ENCODE data around the gene TNFRSF9.

Gene TNFRSF9

GRCh38 chr1:7940745-7941436 is at the start of gene TNFRSF9:
TSS of gene TNFRSF9 (minus strand) at chr1:7940839. CDS start at chr1:7939994, 845 bp downstream.
- no peak for DNase-seq (ENCODE audit: low read depth, low spot score)
- no peak within 1 kb of the TSS for H3K4me3 ChIP-seq
- H3K9ac ChIP-seq (ENCODE audit: insufficient read length): no peak within 1 kb of the TSS
- no peak for TF ChIP-seq POLR2AphosphoS5 (IDR thresholded peaks at IDR 0.05; ENCODE audit: borderline replicate concordance, low read depth, low read length)
- TF ChIP-seq FOXP2 (optimal IDR thresholded peaks at IDR 0.05; ENCODE audit: control extremely low read depth, extremely low read length, insufficient read depth): no peak
- no peak for TF ChIP-seq EZH2 (IDR thresholded peaks at IDR 0.05)
- no peaks in the 10 kb centered on the region for H3K36me3 ChIP-seq (ENCODE audit: insufficient read depth, low read length)
- no peak within 1 kb of the TSS for H3K27ac ChIP-seq
- no peaks in the 10 kb centered on the region for H3K9me3 ChIP-seq (ENCODE audit: low read depth, low read length)

GRCh38 chr1:7989762-7990428 is 49.3 kb upstream of the TNFRSF9 start:
- no peaks in the 10 kb centered on the region for H3K9me3 ChIP-seq (ENCODE audit: low read depth, low read length)
- peaks cover 18% of the 10 kb centered on the region for H3K36me3 ChIP-seq (ENCODE audit: insufficient read depth, low read length)
- no peak for TF ChIP-seq FOXP2 (optimal IDR thresholded peaks at IDR 0.05; ENCODE audit: control extremely low read depth, extremely low read length, insufficient read depth)
- no peak for TF ChIP-seq EZH2 (IDR thresholded peaks at IDR 0.05)
- TF ChIP-seq POLR2AphosphoS5 (IDR thresholded peaks at IDR 0.05; ENCODE audit: borderline replicate concordance, low read depth, low read length): no peak
- H3K27ac ChIP-seq: no peak overlapping the region
- no peak overlapping the region for H3K4me3 ChIP-seq
- DNase-seq (ENCODE audit: low read depth, low spot score): no peak
- H3K9ac ChIP-seq (ENCODE audit: insufficient read length): no peak overlapping the region

- H3K9me3 ChIP-seq (ENCODE audit: low read depth, low read length): no peaks in the 10 kb centered on the region
- no peak overlapping the region for H3K4me3 ChIP-seq
- TF ChIP-seq FOXP2 (optimal IDR thresholded peaks at IDR 0.05; ENCODE audit: control extremely low read depth, extremely low read length, insufficient read depth) (no peak), EZH2 (IDR thresholded peaks at IDR 0.05) (no peak)
- DNase-seq (ENCODE audit: low read depth, low spot score): no peak
- no peak overlapping the region for H3K9ac ChIP-seq (ENCODE audit: insufficient read length)
- H3K36me3 ChIP-seq (ENCODE audit: insufficient read depth, low read length): peaks cover 31% of the 10 kb centered on the region
- H3K27ac ChIP-seq: no peak overlapping the region
Observed at GRCh38 chr1:7988576-7988975, 47.9 kb upstream of the TNFRSF9 start.

DNA sequence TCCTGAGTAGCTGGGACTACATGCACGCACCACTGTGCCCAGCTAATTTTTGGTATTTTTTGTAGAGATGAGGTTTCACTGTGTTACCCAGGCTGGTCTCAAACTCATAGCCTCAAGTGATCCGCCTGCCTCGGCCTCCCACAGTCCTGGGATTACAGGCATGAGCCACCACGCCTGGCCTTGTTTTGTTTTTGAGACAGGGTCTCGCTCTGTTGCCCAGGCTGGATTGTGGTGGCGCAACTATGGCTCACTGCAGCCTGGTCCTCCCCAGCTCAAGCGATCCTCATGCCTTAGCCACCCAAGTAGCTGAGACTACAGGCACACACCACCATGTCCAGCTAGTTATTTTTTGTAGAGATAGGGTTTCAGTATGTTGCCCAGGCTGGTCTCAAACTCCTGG is 46.9 kb upstream of the TNFRSF9 start:
- TF ChIP-seq POLR2AphosphoS5 (IDR thresholded peaks at IDR 0.05; ENCODE audit: borderline replicate concordance, low read depth, low read length): no peak
- peaks cover 42% of the 10 kb centered on the region for H3K36me3 ChIP-seq (ENCODE audit: insufficient read depth, low read length)
- H3K9me3 ChIP-seq (ENCODE audit: low read depth, low read length): no peaks in the 10 kb centered on the region
- no peak for DNase-seq (ENCODE audit: low read depth, low spot score)
- no peak overlapping the region for H3K9ac ChIP-seq (ENCODE audit: insufficient read length)
- H3K4me3 ChIP-seq: no peak overlapping the region
- H3K27ac ChIP-seq: no peak overlapping the region

DNA sequence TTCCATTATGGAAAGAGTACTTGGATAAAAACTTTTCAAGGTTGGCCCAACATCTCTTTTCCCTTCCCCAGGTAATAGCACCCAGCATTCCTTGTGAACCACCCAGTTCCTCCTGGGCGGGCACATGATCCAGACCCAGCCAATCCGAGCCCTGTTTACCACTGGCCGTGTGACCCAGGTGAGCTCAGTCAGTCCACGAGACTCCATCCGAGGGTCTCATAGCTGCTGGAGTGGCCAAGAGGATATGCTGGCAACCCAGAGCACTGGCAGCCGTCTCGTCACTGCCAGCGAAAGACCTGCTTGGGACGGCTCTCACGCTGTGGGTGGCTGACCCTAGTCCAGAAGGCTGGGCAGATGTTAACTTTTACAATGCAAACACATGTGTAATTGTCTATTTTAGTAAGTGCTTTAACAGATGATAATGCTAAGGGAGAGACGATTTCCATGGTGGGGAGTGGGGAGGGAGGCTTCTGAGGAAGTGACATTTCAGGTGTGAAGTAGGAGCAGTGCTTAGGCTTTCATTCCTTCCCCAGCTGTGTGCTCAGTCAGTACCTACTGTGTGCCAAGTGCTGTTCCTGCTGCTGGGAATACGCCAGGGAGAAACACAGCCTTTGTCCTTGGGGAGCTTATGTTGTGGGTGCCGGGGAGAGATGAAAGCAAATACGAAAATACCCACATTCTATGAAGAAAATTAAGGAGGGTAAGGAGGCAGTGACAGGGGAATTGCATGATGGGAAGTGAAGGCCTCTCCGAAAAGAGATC is 45.4 kb upstream of the TNFRSF9 start:
- H3K36me3 ChIP-seq (ENCODE audit: insufficient read depth, low read length): peaks cover 48% of the 10 kb centered on the region

DNA sequence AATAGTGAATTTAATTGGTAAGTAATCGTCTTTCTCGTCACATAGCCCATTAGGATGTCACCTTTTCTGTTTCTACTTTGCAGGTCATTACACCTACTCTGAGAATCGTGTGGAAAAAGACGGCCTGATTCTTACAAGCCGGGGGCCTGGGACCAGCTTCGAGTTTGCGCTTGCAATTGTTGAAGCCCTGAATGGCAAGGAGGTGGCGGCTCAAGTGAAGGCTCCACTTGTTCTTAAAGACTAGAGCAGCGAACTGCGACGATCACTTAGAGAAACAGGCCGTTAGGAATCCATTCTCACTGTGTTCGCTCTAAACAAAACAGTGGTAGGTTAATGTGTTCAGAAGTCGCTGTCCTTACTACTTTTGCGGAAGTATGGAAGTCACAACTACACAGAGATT is 44.2 kb upstream of the TNFRSF9 start:
- H3K36me3 ChIP-seq (ENCODE audit: insufficient read depth, low read length): peaks cover 58% of the 10 kb centered on the region
- no peak overlapping the region for H3K27ac ChIP-seq
- no peaks in the 10 kb centered on the region for H3K9me3 ChIP-seq (ENCODE audit: low read depth, low read length)
- H3K4me3 ChIP-seq: no peak overlapping the region
- no peak for DNase-seq (ENCODE audit: low read depth, low spot score)
- H3K9ac ChIP-seq (ENCODE audit: insufficient read length): no peak overlapping the region
- no peak for TF ChIP-seq EZH2 (IDR thresholded peaks at IDR 0.05)

More for the DNA sequence above, 45.4 kb upstream of the TNFRSF9 start:
- Histone ChIP-seq H3K9ac (ENCODE audit: insufficient read length) (no peak overlapping the region), H3K9me3 (ENCODE audit: low read depth, low read length) (no peaks in the 10 kb centered on the region), H3K27ac (no peak overlapping the region), H3K4me3 (no peak overlapping the region)
- TF ChIP-seq EZH2 (IDR thresholded peaks at IDR 0.05): no peak
- no peak; the same call in 1 of the 2 replicates for TF ChIP-seq POLR2AphosphoS5 (IDR thresholded peaks at IDR 0.05; ENCODE audit: borderline replicate concordance, low read depth, low read length)
- no peak for TF ChIP-seq FOXP2 (optimal IDR thresholded peaks at IDR 0.05; ENCODE audit: control extremely low read depth, extremely low read length, insufficient read depth)
- no peak for DNase-seq (ENCODE audit: low read depth, low spot score)

DNA sequence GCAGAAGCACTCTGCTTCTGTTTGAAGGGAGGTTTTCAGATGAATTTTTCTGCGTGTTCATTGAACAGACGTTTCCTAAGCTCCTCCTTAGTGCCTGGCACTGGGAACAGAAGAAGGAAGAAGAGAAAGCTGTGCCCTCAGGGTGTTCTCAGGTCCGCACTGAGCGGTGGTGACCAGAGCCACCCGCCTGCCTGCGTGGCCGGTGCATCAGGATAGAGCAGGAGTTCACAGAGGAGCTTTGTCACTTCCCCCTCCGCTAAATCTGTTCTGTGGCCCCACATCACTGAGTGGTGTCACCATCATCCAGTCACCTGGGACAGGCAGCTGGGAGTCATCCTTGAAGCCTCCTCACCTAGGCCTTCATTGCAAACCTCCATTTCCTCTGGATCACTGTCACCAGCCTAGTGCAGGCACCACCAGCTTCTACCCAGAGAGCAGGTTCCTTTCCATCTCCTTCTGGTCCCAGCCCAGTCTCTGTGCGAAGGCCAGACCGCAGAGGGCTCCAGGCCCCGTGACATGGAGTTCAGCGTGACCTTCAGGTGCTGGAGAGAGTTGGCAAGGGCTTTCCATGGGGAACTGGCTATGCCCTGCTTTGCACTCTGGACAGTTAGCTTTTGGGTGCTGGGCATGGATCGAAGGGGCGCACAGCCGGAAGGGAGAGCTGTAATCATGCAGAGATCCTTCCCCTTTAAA is 42.6 kb upstream of the TNFRSF9 start:
- no peaks in the 10 kb centered on the region for H3K9me3 ChIP-seq (ENCODE audit: low read depth, low read length)
- H3K9ac ChIP-seq (ENCODE audit: insufficient read length): no peak overlapping the region
- TF ChIP-seq EZH2 (IDR thresholded peaks at IDR 0.05) (no peak), POLR2AphosphoS5 (IDR thresholded peaks at IDR 0.05; ENCODE audit: borderline replicate concordance, low read depth, low read length) (no peak), FOXP2 (optimal IDR thresholded peaks at IDR 0.05; ENCODE audit: control extremely low read depth, extremely low read length, insufficient read depth) (no peak)
- no peak overlapping the region for H3K4me3 ChIP-seq
- peaks cover 70% of the 10 kb centered on the region for H3K36me3 ChIP-seq (ENCODE audit: insufficient read depth, low read length)
- DNase-seq (ENCODE audit: low read depth, low spot score): no peak
- H3K27ac ChIP-seq: no peak overlapping the region

GRCh38 chr1:7980984-7981383 is 40.3 kb upstream of the TNFRSF9 start:
- no peaks in the 10 kb centered on the region for H3K9me3 ChIP-seq (ENCODE audit: low read depth, low read length)
- no peak for TF ChIP-seq FOXP2 (optimal IDR thresholded peaks at IDR 0.05; ENCODE audit: control extremely low read depth, extremely low read length, insufficient read depth)
- no peak for TF ChIP-seq POLR2AphosphoS5 (IDR thresholded peaks at IDR 0.05; ENCODE audit: borderline replicate concordance, low read depth, low read length)
- no peak for TF ChIP-seq EZH2 (IDR thresholded peaks at IDR 0.05)
- no peak overlapping the region for H3K4me3 ChIP-seq
- no peak for DNase-seq (ENCODE audit: low read depth, low spot score)
- H3K9ac ChIP-seq (ENCODE audit: insufficient read length): no peak overlapping the region
- peaks cover 75% of the 10 kb centered on the region for H3K36me3 ChIP-seq (ENCODE audit: insufficient read depth, low read length)
- H3K27ac ChIP-seq: no peak overlapping the region
